PC-3 (cell line): ENCODE results near the gene NR2F6. TPM values are rescaled to one million over a fixed set of nuclear protein-coding genes. Genes with fewer than 3 reads are reported as not detected.

ENCODE experiments used
- ATAC-seq: fragments of 200-7000 bp; cut with Tn5 transposase; 2 replicates; pipeline ENCODE4 v1.9.1; 2020; ENCODE audit warnings: mild to moderate bottlenecking, moderate library complexity
- BruUV-seq: library from RNA; stranded (reverse); fragments of 400-500 nt; replicated peaks from 2 replicates; lab custom pipeline; 2021; lab: Mats Ljungman, UMichigan
- CTCF ChIA-PET: fragments of 300-600 bp; sonication (Branson Sonifier 250); formaldehyde crosslinking; loops from one replicate; lab custom pipeline; 2022; ENCODE audit warnings: antibody characterized with exemption; lab: Charles Lee
- POLR2A ChIA-PET: fragments of 300-600 bp; sonication (Branson Sonifier 250); formaldehyde crosslinking; loops from one replicate; lab custom pipeline; 2022; ENCODE audit warnings: antibody characterized with exemption; ENCODE audit not compliant: unreplicated experiment; lab: Charles Lee
- DNase-seq: peaks from one replicate; pipeline ENCODE4 v3.0.0-alpha.2; 2015
- H2AFZ ChIP-seq: fragments of 300-600 bp; sonication (generic); 2 replicates; pipeline ENCODE4 v1.6.0; 2016; ENCODE audit warnings: antibody characterized with exemption, low read length
- H3F3A ChIP-seq: fragments of 300-600 bp; sonication (generic); one replicate; pipeline ENCODE4 v1.6.0; 2017; ENCODE audit warnings: antibody characterized with exemption, low read length, control low read depth, mild to moderate bottlenecking; ENCODE audit not compliant: unreplicated experiment
- H3K27ac ChIP-seq: fragments of 300-600 bp; sonication (generic); 2 replicates; pipeline ENCODE4 v1.5.1; 2016; ENCODE audit warnings: mild to moderate bottlenecking, low read length
- H3K27me3 ChIP-seq: fragments of 300-600 bp; sonication (generic); 2 replicates; pipeline ENCODE4 v1.6.1; 2016; ENCODE audit warnings: low read length, mixed read lengths
- H3K36me3 ChIP-seq: fragments of 300-600 bp; sonication (generic); 2 replicates; pipeline ENCODE4 v1.6.1; 2016; ENCODE audit warnings: low read depth, mixed run types, low read length, mixed read lengths
- H3K4me1 ChIP-seq: fragments of 300-600 bp; sonication (generic); 2 replicates; pipeline ENCODE4 v1.5.1; 2016; ENCODE audit warnings: low read length; ENCODE audit not compliant: insufficient read depth
- H3K4me2 ChIP-seq: fragments of 300-600 bp; sonication (generic); 2 replicates; pipeline ENCODE4 v1.6.0; 2016; ENCODE audit warnings: low read length
- H3K4me3 ChIP-seq: fragments of 300-600 bp; sonication (generic); 2 replicates; pipeline ENCODE4 v1.5.1; 2016; ENCODE audit warnings: mild to moderate bottlenecking, low read length, mixed read lengths
- H3K79me2 ChIP-seq: fragments of 300-600 bp; sonication (generic); 2 replicates; pipeline ENCODE4 v1.6.1; 2017; ENCODE audit warnings: low read length, mixed read lengths
- H3K9ac ChIP-seq: fragments of 300-600 bp; sonication (generic); 2 replicates; pipeline ENCODE4 v1.6.0; 2016; ENCODE audit warnings: mild to moderate bottlenecking, low read length
- H3K9me2 ChIP-seq: fragments of 300-600 bp; sonication (generic); replicated peaks from 2 replicates; pipeline ENCODE4 v1.6.1; 2016; ENCODE audit warnings: mixed run types, low read length, mixed read lengths
- H3K9me3 ChIP-seq: fragments of 300-600 bp; sonication (generic); 2 replicates; pipeline ENCODE4 v1.6.1; 2016; ENCODE audit warnings: low read length, mixed read lengths
- H4K20me1 ChIP-seq: fragments of 300-600 bp; sonication (generic); 2 replicates; pipeline ENCODE4 v1.6.1; 2016; ENCODE audit warnings: low read length, mixed read lengths
- EZH2 ChIP-seq: fragments of 300-600 bp; sonication (generic); IDR thresholded peaks from one replicate; pipeline ENCODE4 v1.6.1; 2017; ENCODE audit warnings: antibody characterized with exemption, mild to moderate bottlenecking, low read length; ENCODE audit not compliant: unreplicated experiment
- EZH2phosphoT487 ChIP-seq: fragments of 300-600 bp; sonication (generic); IDR thresholded peaks from 2 replicates; pipeline ENCODE4 v1.6.1; 2018; ENCODE audit warnings: mild to moderate bottlenecking, antibody characterized with exemption, low read length, borderline replicate concordance
- intact Hi-C: fragments of 100-400 bp; cut with micrococcal nuclease; formaldehyde crosslinking; loops from 2 replicates; pipeline ENCODE4 v1.9.0; 2023
- total RNA-seq: library from RNA; depleted of rRNA; stranded (reverse); fragments of >200 nt; gene quantifications from 2 replicates; pipeline ENCODE4 v1.2.3, GENCODE V29; 2014; rRNA removed
- TF ChIP-seq, protein P1 (sequence below): fragments of 300-600 bp; sonication (generic); conservative IDR thresholded peaks from 2 replicates; pipeline ENCODE4 v1.5.1; 2017; ENCODE audit warnings: antibody characterized with exemption, low read depth, mild to moderate bottlenecking, low read length

Gene NR2F6
- total RNA-seq, 1 experiment from 2014 or later = 134 TPM

DNA sequence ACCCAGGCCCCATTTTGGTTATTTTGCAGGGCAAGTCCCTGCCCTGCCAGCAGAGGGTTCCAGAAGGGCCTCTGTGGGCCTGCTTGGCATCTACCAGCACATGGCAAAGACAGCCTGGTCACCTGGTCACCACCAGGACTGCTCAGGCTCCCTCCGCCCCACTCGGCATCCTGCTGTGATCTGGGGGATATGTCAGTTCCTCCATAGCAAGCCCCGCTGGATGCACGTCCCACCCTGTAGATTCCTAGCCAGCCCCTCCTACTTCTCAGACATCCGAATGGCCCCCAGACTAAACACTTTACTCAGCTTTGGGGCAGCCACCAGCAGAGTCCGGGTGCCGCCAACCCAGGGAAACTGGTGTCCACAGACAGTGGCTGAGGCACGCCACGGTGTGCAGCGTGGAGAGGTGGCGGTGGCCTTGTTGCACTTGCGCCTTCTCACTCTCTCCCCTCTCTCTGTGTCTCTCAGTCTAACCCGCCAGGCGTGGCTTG lies 62.4 kb downstream of the NR2F6 start:
- Histone ChIP-seq H3K27me3 (no peaks in the 10 kb centered on the region), H3K4me3 (no peak overlapping the region), H3K9me2 (no peaks in the 10 kb centered on the region), H3K79me2 (no peaks in the 10 kb centered on the region), H3K36me3 (peaks cover 5% of the 10 kb centered on the region), H3K4me1 (no peaks in the 10 kb centered on the region), H4K20me1 (no peaks in the 10 kb centered on the region), H3K27ac (no peak overlapping the region), H3K9me3 (no peaks in the 10 kb centered on the region), H3K4me2 (no peak overlapping the region), H3K9ac (no peak overlapping the region), H3F3A (no peaks in the 10 kb centered on the region), H2AFZ (no peak overlapping the region)
- CTCF ChIA-PET = no interaction called here
- ATAC-seq = no peak
- intact Hi-C loops = no loop called here
- no peak for DNase-seq
- TF ChIP-seq EZH2phosphoT487 = no peak
- no peak for TF ChIP-seq EZH2
- TF ChIP-seq, protein P1, sequence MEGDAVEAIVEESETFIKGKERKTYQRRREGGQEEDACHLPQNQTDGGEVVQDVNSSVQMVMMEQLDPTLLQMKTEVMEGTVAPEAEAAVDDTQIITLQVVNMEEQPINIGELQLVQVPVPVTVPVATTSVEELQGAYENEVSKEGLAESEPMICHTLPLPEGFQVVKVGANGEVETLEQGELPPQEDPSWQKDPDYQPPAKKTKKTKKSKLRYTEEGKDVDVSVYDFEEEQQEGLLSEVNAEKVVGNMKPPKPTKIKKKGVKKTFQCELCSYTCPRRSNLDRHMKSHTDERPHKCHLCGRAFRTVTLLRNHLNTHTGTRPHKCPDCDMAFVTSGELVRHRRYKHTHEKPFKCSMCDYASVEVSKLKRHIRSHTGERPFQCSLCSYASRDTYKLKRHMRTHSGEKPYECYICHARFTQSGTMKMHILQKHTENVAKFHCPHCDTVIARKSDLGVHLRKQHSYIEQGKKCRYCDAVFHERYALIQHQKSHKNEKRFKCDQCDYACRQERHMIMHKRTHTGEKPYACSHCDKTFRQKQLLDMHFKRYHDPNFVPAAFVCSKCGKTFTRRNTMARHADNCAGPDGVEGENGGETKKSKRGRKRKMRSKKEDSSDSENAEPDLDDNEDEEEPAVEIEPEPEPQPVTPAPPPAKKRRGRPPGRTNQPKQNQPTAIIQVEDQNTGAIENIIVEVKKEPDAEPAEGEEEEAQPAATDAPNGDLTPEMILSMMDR = no peak
- BruUV-seq = no TSS peak
- POLR2A ChIA-PET = no interaction called here

Other genes with a start within 250 kb of the NR2F6 start
- 2.3 and 3.9 TPM in 2 replicates for gene CPAMD8, start 219.1 kb downstream of the NR2F6 start, total RNA-seq
- gene HAUS8, start 170.5 kb downstream of the NR2F6 start, total RNA-seq = 19.1 and 21.3 TPM in 2 replicates
- 68.3 and 76.1 TPM in 2 replicates for gene MYO9B, start 170.1 kb downstream of the NR2F6 start, total RNA-seq
- 32.5 and 41.5 TPM in 2 replicates for gene USE1, start 30.6 kb downstream of the NR2F6 start, total RNA-seq
- gene OCEL1, start 19.7 kb downstream of the NR2F6 start, total RNA-seq = 5.6 and 9.4 TPM in 2 replicates
- not detected in 2 replicates for gene USHBP1, start 18.8 kb upstream of the NR2F6 start, total RNA-seq
- gene BABAM1, start 21.5 kb upstream of the NR2F6 start, total RNA-seq = 196 and 214 TPM in 2 replicates
- gene ANKLE1, start 36.0 kb upstream of the NR2F6 start, total RNA-seq = 2.2 and 3.1 TPM in 2 replicates
- 42.4 and 53.8 TPM in 2 replicates for gene ABHD8, start 57.5 kb upstream of the NR2F6 start, total RNA-seq
- gene MRPL34, start 60.0 kb upstream of the NR2F6 start, total RNA-seq = 191 and 206 TPM in 2 replicates
- 85.0 and 87.9 TPM in 2 replicates for gene DDA1, start 63.6 kb upstream of the NR2F6 start, total RNA-seq
- gene ANO8, start 88.9 kb upstream of the NR2F6 start, total RNA-seq = 12.1 and 15.4 TPM in 2 replicates
- gene GTPBP3, start 91.6 kb upstream of the NR2F6 start, total RNA-seq = 86.0 and 109 TPM in 2 replicates
- not detected in 2 replicates for gene PLVAP, start 131.4 kb upstream of the NR2F6 start, total RNA-seq
- not detected in 2 replicates for gene CCDC194, start 148.3 kb upstream of the NR2F6 start, total RNA-seq
- 0.84 and 1.3 TPM in 2 replicates for gene BST2, start 159.7 kb upstream of the NR2F6 start, total RNA-seq
- 82.5 and 103 TPM in 2 replicates for gene MVB12A, start 174.1 kb upstream of the NR2F6 start, total RNA-seq
- gene TMEM221, start 202.7 kb upstream of the NR2F6 start, total RNA-seq = 1.7 and 3.0 TPM in 2 replicates
- gene NXNL1, start 215.0 kb upstream of the NR2F6 start, total RNA-seq = not detected in 2 replicates
- 8.9 and 9.7 TPM in 2 replicates for gene SLC27A1, start 224.6 kb upstream of the NR2F6 start, total RNA-seq